ENCODE data around the gene TTC28.

GRCh38 chr22:28601915-28602314 lies 77.7 kb downstream of the TTC28 start:
- TF ChIP-seq, protein P1, sequence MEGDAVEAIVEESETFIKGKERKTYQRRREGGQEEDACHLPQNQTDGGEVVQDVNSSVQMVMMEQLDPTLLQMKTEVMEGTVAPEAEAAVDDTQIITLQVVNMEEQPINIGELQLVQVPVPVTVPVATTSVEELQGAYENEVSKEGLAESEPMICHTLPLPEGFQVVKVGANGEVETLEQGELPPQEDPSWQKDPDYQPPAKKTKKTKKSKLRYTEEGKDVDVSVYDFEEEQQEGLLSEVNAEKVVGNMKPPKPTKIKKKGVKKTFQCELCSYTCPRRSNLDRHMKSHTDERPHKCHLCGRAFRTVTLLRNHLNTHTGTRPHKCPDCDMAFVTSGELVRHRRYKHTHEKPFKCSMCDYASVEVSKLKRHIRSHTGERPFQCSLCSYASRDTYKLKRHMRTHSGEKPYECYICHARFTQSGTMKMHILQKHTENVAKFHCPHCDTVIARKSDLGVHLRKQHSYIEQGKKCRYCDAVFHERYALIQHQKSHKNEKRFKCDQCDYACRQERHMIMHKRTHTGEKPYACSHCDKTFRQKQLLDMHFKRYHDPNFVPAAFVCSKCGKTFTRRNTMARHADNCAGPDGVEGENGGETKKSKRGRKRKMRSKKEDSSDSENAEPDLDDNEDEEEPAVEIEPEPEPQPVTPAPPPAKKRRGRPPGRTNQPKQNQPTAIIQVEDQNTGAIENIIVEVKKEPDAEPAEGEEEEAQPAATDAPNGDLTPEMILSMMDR (IDR thresholded peaks at IDR 0.05; ENCODE audit: insufficient read depth, low read depth, low read length): no peak
- TF ChIP-seq EZH2 (IDR thresholded peaks at IDR 0.05; ENCODE audit: insufficient read depth, low read length): no peak
